GM12878 (cell line): Measurements from ENCODE around the gene CACTIN. TPM values are rescaled to one million over a fixed set of nuclear protein-coding genes. Genes with fewer than 3 reads are reported as not detected.

Experiments
- ATAC-seq: fragments of 200-7000 bp; cut with Tn5 transposase; 3 replicates; pipeline ENCODE4 v1.9.1; 2020; ENCODE audit warnings: mild to moderate bottlenecking, moderate library complexity
- BruUV-seq: library from RNA; stranded (reverse); fragments of 400-500 nt; replicated peaks from 2 replicates; lab custom pipeline; 2021; lab: Mats Ljungman, UMichigan
- CTCF ChIA-PET: fragments of 300-600 bp; sonication (Branson Sonifier 250); formaldehyde crosslinking; extraction: SDS; loops from one replicate; lab custom pipeline; 2021; ENCODE audit warnings: inconsistent platforms; lab: Yijun Ruan, JAX
- POLR2A ChIA-PET: fragments of 350-600 bp; formaldehyde crosslinking; extraction: SDS; loops from one replicate; lab custom pipeline; 2021; ENCODE audit warnings: inconsistent platforms; lab: Charles Lee
- RAD21 ChIA-PET: fragments of 300-600 bp; sonication (Branson Sonifier 250); formaldehyde crosslinking; loops from one replicate; lab custom pipeline; 2023; ENCODE audit warnings: antibody characterized with exemption; ENCODE audit not compliant: unreplicated experiment; lab: Charles Lee
- SMC1A ChIA-PET: fragments of 300-600 bp; sonication (Branson Sonifier 250); formaldehyde crosslinking; loops from one replicate; lab custom pipeline; 2023; ENCODE audit not compliant: unreplicated experiment, uncharacterized antibody; lab: Charles Lee
- DNase-seq: peaks from one replicate; pipeline ENCODE4 v3.0.0-alpha.2; 2011; ENCODE audit warnings: low read depth, low spot score
- FAIRE-seq: peaks from 3 replicates; lab custom pipeline; 2011; peaks lifted over from hg19 to GRCh38; lab: Jason Lieb, UNC
- H2AFZ ChIP-seq: 2 replicates; pipeline ENCODE4 v1.6.0; 2011; ENCODE audit warnings: low read depth, low read length, control low read depth; ENCODE audit not compliant: control insufficient read depth
- H3K27ac ChIP-seq: 2 replicates; pipeline ENCODE4 v1.5.1; 2011; ENCODE audit warnings: control low read depth; ENCODE audit not compliant: control insufficient read depth, insufficient read depth
- H3K27me3 ChIP-seq, 2 experiments: replicated peaks in 1 of 2; 2 replicates each; pipeline versions ENCODE4 v1.6.0 to v1.6.1; 2011; ENCODE audit warnings: low read length in 1 of 2; ENCODE audit not compliant: control insufficient read depth in 2 of 2, insufficient read depth in 2 of 2
- H3K36me3 ChIP-seq, 2 experiments: 2 replicates each; pipeline ENCODE4 v1.5.1; 2011; ENCODE audit warnings: low read length in 1 of 2; ENCODE audit not compliant: control insufficient read depth in 2 of 2, insufficient read depth in 2 of 2
- H3K4me1 ChIP-seq: 2 replicates; pipeline ENCODE4 v1.6.1; 2011; ENCODE audit warnings: mild to moderate bottlenecking, low read length, moderate library complexity, mixed read lengths; ENCODE audit not compliant: control insufficient read depth, insufficient read depth
- H3K4me2 ChIP-seq: 2 replicates; pipeline ENCODE4 v1.6.0; 2011; ENCODE audit warnings: control low read depth; ENCODE audit not compliant: control insufficient read depth, insufficient read depth
- H3K4me3 ChIP-seq: fragments of 200-600 bp; sonication (generic); 2 replicates; pipeline ENCODE4 v1.5.1; 2016
- H3K79me2 ChIP-seq: 2 replicates; pipeline ENCODE4 v1.6.0; 2011; ENCODE audit warnings: low read length; ENCODE audit not compliant: control insufficient read depth, insufficient read depth
- H3K9ac ChIP-seq: 2 replicates; pipeline ENCODE4 v1.8.0; 2011; ENCODE audit warnings: low read length, control low read depth, mixed read lengths; ENCODE audit not compliant: control insufficient read depth, insufficient read depth
- H3K9me3 ChIP-seq: replicated peaks from 3 replicates; pipeline ENCODE4 v1.5.1; 2011; ENCODE audit warnings: mild to moderate bottlenecking, low read length; ENCODE audit not compliant: control insufficient read depth, insufficient read depth
- H4K20me1 ChIP-seq: 2 replicates; pipeline ENCODE4 v1.6.0; 2011; ENCODE audit not compliant: control insufficient read depth, insufficient read depth
- PML ChIP-seq: IDR thresholded peaks from 2 replicates; pipeline ENCODE4 v1.6.1; 2012; ENCODE audit warnings: low read length, inconsistent platforms
- TCF12 ChIP-seq: IDR thresholded peaks from 2 replicates; pipeline ENCODE4 v1.6.1; 2011; ENCODE audit warnings: low read depth, mild to moderate bottlenecking, low read length
- TCF3 ChIP-seq: IDR thresholded peaks from 2 replicates; pipeline ENCODE4 v1.6.1; 2012; ENCODE audit warnings: low read depth, mild to moderate bottlenecking, low read length, borderline replicate concordance; ENCODE audit not compliant: insufficient read depth
- WRNIP1 ChIP-seq: IDR thresholded peaks from 2 replicates; pipeline ENCODE4 v1.6.1; 2011; ENCODE audit warnings: low read depth, low read length, improper control_type of control experiment, borderline replicate concordance
- ZBED1 ChIP-seq: IDR thresholded peaks from 2 replicates; pipeline ENCODE4 v1.6.1; 2016; ENCODE audit warnings: borderline replicate concordance
- WGBS: methylation state at CpG from one replicate; pipeline ENCODE4 v1.1.6; 2016; ENCODE audit warnings: low lambda C conversion rate; ENCODE audit not compliant: insufficient replicate concordance, insufficient coverage; ENCODE audit errors: missing lambda C conversion rate; 5-methylcytosine and 5-hydroxymethylcytosine counted together
- in situ Hi-C: fragments of 300-500 bp; cut with MboI; formaldehyde crosslinking; loops from 9 replicates; pipeline ENCODE4 v1.14.3; 2018; ENCODE audit warnings: mixed read lengths
- intact Hi-C: fragments of 100-400 bp; cut with micrococcal nuclease; formaldehyde crosslinking; loops from one replicate; pipeline ENCODE4 v1.14.2; 2022; ENCODE audit not compliant: unreplicated experiment
- polyA plus RNA-seq, 11 experiments: library from polyadenylated mRNA; depleted of rRNA in 4 of 11; unstranded in 6 of 11; stranded (reverse) in 5 of 11; fragments of >200 nt; fragmentation: Nextera tagmentation in 4 of 11; fragmentation: Illumina TruSeq in 1 of 11; extraction: Ambion mirVana in 4 of 11; extraction: Trizol in 1 of 11; gene quantifications; 1 replicate in 1 of 11; 2 replicates in 10 of 11; pipeline versions ENCODE4 v1.2.1 to v1.2.3, GENCODE V29; 2011 to 2016; ENCODE audit warnings: inconsistent platforms in 2 of 11, missing spikeins in 2 of 11, low read depth in 1 of 11
- total RNA-seq, 4 experiments: library from RNA; depleted of rRNA in 3 of 4; stranded (reverse); fragments of >200 nt in 3 of 4; fragmentation: Illumina TruSeq in 1 of 4; extraction: Trizol in 1 of 4; gene quantifications; 2 replicates each; pipeline versions ENCODE4 v1.2.1 to v1.2.3, GENCODE V29; 2013 to 2021
- TF ChIP-seq, protein P1 (sequence below): IDR thresholded peaks from 2 replicates; pipeline ENCODE4 v1.6.1; 2012; ENCODE audit warnings: low read depth, low read length, improper control_type of control experiment
- TF ChIP-seq, protein P2 (sequence below): IDR thresholded peaks from 2 replicates; pipeline ENCODE4 v1.6.1; 2011; ENCODE audit warnings: mild to moderate bottlenecking, low read depth, low read length, moderate library complexity; ENCODE audit not compliant: insufficient replicate concordance
- TF ChIP-seq, protein P3 (sequence below), 3 experiments: IDR thresholded peaks in 2 of 3; conservative IDR thresholded peaks in 1 of 3; 2 replicates each; pipeline ENCODE4 v1.5.1; 2011; ENCODE audit warnings: low read depth in 3 of 3, low read length in 3 of 3, mild to moderate bottlenecking in 3 of 3, control low read depth in 2 of 3, moderate library complexity in 2 of 3, inconsistent platforms in 1 of 3, mixed read lengths in 1 of 3; ENCODE audit not compliant: control insufficient read depth in 2 of 3, insufficient read depth in 1 of 3; ENCODE audit errors: extremely low read depth in 1 of 3
- TF ChIP-seq, protein P4 (sequence below): IDR thresholded peaks from 2 replicates; pipeline ENCODE4 v1.6.1; 2012; ENCODE audit warnings: low read depth, low read length, improper control_type of control experiment

The CACTIN gene
- total and polyA plus RNA-seq, 10 of the 15 experiments (the other 5 are each of a cell fraction or from before 2014, with no cell fraction given), result 0.40 to 31.4 (median 12.5) TPM

DNA sequence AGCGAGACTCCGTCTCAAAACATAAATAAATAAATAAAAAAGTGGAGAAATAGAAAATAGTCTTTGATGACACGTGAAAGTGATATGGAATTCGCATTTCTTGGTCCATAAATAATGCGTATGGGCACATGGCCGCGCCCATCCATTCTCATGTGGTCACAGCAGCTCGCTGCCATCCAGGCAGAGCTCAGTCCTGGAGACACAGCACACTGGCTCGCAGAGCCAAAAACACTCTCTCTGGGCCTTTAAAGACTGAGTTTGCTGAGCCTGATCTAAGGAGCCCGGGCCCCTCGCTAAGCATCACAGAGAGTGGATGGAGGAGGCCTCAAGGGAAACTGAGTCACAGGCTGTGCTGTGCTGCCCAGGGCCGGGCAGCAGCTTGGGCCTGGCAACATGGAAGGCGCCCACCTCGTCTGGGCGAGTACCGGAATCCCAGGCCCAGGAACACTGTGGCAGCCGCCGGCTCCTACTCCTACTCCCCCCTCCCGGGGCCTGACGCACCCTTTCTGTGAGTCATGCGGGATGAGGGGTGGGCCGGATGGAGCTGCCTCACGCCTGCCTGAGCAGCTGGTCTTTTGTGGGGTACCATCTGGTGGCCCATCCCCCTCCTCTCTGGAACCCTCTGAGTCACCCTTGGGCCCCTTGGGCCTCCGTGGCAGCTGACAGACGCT, 28.9 kb upstream of the CACTIN start:
- peaks cover 3 to 7% of the 10 kb centered on the region in 2 experiments; a peak in 2 of 4 replicates for H3K36me3 ChIP-seq
- in situ Hi-C loops (no loop called here), intact Hi-C loops (no loop called here)
- no peaks in the 10 kb centered on the region for H4K20me1 ChIP-seq
- TF ChIP-seq ZBED1, result no peak
- peak; percentile 87 for TF ChIP-seq TCF3
- peak; percentile 70; the same call in 1 of the 2 replicates for TF ChIP-seq TCF12
- ChIA-PET SMC1A (no interaction called here), RAD21 (no interaction called here), CTCF (no interaction called here), POLR2A (no interaction called here)
- no peaks in the 10 kb centered on the region for H3K79me2 ChIP-seq
- H3K27me3 ChIP-seq, result no peaks in the 10 kb centered on the region
- FAIRE-seq (no peak), DNase-seq (no peak), ATAC-seq (no peak)
- H3K4me1 ChIP-seq, result no peaks in the 10 kb centered on the region
- no TSS peak for BruUV-seq
- no peak overlapping the region for H3K4me2 ChIP-seq
- H3K27ac ChIP-seq, result no peak overlapping the region
- no peaks in the 10 kb centered on the region for H3K9me3 ChIP-seq
- no peak overlapping the region for H3K4me3 ChIP-seq
- 60% methylated on average over 24 of the region's 25 CpGs for WGBS
- H2AFZ ChIP-seq, result no peak overlapping the region
- H3K9ac ChIP-seq, result no peak overlapping the region

DNA sequence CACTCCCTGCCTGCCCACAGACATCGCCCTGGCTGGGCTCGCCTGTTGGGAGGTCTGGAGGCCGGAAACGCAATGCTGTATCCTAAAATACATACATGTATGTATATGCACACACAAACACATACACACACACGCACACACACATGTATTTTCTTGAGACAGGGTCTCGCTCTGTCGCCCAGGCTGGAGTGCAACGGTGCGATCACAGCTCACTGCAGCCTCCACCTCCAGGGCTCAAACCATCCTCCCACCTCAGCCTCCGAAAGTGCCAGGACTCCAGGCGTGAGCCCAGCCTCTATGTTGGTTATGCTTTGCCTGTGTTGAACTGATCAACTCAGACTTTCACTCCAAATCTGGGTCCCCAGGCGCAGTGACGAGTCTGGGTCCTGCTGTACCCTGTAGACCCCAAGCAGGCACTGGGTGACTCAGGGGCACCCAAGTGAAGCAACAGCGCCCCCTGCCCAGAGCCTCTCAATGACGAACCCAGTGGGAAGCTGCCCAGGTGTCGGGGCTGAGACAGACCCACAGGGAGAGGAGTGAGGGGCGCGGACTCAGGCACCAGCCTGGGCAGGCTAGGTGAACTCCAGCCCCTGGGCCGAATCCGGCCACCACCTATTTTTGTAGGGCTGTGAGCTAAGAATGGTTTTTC, 27.4 kb upstream of the CACTIN start:
- CTCF ChIA-PET, result no interaction called here
- TF ChIP-seq, protein P1, sequence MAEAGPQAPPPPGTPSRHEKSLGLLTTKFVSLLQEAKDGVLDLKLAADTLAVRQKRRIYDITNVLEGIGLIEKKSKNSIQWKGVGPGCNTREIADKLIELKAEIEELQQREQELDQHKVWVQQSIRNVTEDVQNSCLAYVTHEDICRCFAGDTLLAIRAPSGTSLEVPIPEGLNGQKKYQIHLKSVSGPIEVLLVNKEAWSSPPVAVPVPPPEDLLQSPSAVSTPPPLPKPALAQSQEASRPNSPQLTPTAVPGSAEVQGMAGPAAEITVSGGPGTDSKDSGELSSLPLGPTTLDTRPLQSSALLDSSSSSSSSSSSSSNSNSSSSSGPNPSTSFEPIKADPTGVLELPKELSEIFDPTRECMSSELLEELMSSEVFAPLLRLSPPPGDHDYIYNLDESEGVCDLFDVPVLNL, result no peak
- TF ChIP-seq WRNIP1 (no peak), PML (no peak)
- TF ChIP-seq, protein P2, sequence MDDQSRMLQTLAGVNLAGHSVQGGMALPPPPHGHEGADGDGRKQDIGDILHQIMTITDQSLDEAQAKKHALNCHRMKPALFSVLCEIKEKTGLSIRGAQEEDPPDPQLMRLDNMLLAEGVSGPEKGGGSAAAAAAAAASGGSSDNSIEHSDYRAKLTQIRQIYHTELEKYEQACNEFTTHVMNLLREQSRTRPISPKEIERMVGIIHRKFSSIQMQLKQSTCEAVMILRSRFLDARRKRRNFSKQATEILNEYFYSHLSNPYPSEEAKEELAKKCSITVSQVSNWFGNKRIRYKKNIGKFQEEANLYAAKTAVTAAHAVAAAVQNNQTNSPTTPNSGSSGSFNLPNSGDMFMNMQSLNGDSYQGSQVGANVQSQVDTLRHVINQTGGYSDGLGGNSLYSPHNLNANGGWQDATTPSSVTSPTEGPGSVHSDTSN, result no peak
- TF ChIP-seq, protein P3, sequence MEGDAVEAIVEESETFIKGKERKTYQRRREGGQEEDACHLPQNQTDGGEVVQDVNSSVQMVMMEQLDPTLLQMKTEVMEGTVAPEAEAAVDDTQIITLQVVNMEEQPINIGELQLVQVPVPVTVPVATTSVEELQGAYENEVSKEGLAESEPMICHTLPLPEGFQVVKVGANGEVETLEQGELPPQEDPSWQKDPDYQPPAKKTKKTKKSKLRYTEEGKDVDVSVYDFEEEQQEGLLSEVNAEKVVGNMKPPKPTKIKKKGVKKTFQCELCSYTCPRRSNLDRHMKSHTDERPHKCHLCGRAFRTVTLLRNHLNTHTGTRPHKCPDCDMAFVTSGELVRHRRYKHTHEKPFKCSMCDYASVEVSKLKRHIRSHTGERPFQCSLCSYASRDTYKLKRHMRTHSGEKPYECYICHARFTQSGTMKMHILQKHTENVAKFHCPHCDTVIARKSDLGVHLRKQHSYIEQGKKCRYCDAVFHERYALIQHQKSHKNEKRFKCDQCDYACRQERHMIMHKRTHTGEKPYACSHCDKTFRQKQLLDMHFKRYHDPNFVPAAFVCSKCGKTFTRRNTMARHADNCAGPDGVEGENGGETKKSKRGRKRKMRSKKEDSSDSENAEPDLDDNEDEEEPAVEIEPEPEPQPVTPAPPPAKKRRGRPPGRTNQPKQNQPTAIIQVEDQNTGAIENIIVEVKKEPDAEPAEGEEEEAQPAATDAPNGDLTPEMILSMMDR (IDR thresholded peaks at IDR 0.05 in 2 of 3, conservative IDR thresholded peaks at IDR 0.05 in 1 of 3; ENCODE audit: control insufficient read depth in 2 of 3, extremely low read depth in 1 of 3, insufficient read depth in 1 of 3, low read depth in 3 of 3, low read length in 3 of 3), result 0 out of 6 replicates have a peak, but pooled peaks of 2 of the 3 experiments have one; percentile 8
- TF ChIP-seq, protein P4, sequence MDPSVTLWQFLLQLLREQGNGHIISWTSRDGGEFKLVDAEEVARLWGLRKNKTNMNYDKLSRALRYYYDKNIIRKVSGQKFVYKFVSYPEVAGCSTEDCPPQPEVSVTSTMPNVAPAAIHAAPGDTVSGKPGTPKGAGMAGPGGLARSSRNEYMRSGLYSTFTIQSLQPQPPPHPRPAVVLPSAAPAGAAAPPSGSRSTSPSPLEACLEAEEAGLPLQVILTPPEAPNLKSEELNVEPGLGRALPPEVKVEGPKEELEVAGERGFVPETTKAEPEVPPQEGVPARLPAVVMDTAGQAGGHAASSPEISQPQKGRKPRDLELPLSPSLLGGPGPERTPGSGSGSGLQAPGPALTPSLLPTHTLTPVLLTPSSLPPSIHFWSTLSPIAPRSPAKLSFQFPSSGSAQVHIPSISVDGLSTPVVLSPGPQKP, result no peak

More for the DNA sequence above, 27.4 kb upstream of the CACTIN start:
- DNase-seq, result no peak
- Histone ChIP-seq H3K4me2 (no peak overlapping the region), H3K9ac (no peak overlapping the region), H3K4me3 (no peak overlapping the region), H3K27ac (no peak overlapping the region), H3K4me1 (no peaks in the 10 kb centered on the region), H3K79me2 (no peaks in the 10 kb centered on the region), H3K36me3 (peaks cover 3 to 7% of the 10 kb centered on the region in 2 experiments; a peak in 2 of 4 replicates), H2AFZ (no peak overlapping the region), H4K20me1 (no peaks in the 10 kb centered on the region), H3K27me3 (no peaks in the 10 kb centered on the region), H3K9me3 (no peaks in the 10 kb centered on the region)
- ChIA-PET SMC1A (no interaction called here), POLR2A (interaction anchor here (0.6 kb wide), 1 partner anchor 1910 kb away, joined by 3 read pairs; no protein-coding TSS in a partner anchor), RAD21 (no interaction called here)
- 94% methylated on average over 20 of the region's 20 CpGs for WGBS
- intact Hi-C loops (no loop called here), in situ Hi-C loops (no loop called here)
- no peak for FAIRE-seq
- ATAC-seq, result no peak
- no TSS peak for BruUV-seq
